H1 (cell line): Measurements from ENCODE around the gene RGS17. TPM values are rescaled to one million over a fixed set of nuclear protein-coding genes. Genes with fewer than 3 reads are reported as not detected.

Experiments
- ASH2L ChIP-seq: fragments of 200-600, 300-600 bp; sonication (generic); IDR thresholded peaks from one replicate; pipeline ENCODE4 v1.7.1; 2017; ENCODE audit warnings: low read length
- HDAC6 ChIP-seq: IDR thresholded peaks from one replicate; pipeline ENCODE4 v1.7.1; 2012; ENCODE audit warnings: low read depth, mild to moderate bottlenecking, inconsistent platforms, low read length, moderate library complexity
- KDM4A ChIP-seq: IDR thresholded peaks from one replicate; pipeline ENCODE4 v1.7.1; 2012; ENCODE audit warnings: low read depth, mild to moderate bottlenecking, moderate library complexity, low read length, inconsistent platforms; ENCODE audit not compliant: severe bottlenecking
- POLR2AphosphoS5 ChIP-seq: IDR thresholded peaks from 2 replicates; pipeline ENCODE4 v1.6.1; 2011; ENCODE audit warnings: low read depth, low read length
- RBBP5 ChIP-seq: IDR thresholded peaks from 2 replicates; pipeline ENCODE4 v1.7.1; 2012; ENCODE audit warnings: low read depth, mild to moderate bottlenecking, inconsistent platforms, low read length, moderate library complexity, borderline replicate concordance
- polyA plus RNA-seq, 7 experiments: library from polyadenylated mRNA; depleted of rRNA in 3 of 7; stranded (reverse) in 5 of 7; unstranded in 2 of 7; fragments of >200 nt in 5 of 7; fragments of 200-250 nt in 2 of 7; gene quantifications; 1 replicate in 5 of 7; 2 replicates in 1 of 7; 4 replicates in 1 of 7; pipeline versions ENCODE4 v1.2.1 to v1.2.3, GENCODE V29; 2011 to 2013; ENCODE audit warnings: missing spikeins in 2 of 7, mixed read lengths in 2 of 7
- total RNA-seq: library from RNA; stranded (reverse); fragmentation: NEBNext Ultra II Directional; extraction: Animal tissue kit (Norgen Biotek cat#: 25700); gene quantifications from 2 replicates; pipeline ENCODE4 v1.2.1, GENCODE V29; 2021
- TF ChIP-seq, protein P1 (sequence below): IDR thresholded peaks from 2 replicates; pipeline ENCODE4 v1.6.1; 2011; ENCODE audit warnings: low read depth, mild to moderate bottlenecking, low read length; ENCODE audit not compliant: insufficient read depth

The RGS17 gene
- total and polyA plus RNA-seq, 2 of the 8 experiments (the other 6 are each of a cell fraction or from before 2014, with no cell fraction given) = 2.0 to 12.2 TPM

DNA sequence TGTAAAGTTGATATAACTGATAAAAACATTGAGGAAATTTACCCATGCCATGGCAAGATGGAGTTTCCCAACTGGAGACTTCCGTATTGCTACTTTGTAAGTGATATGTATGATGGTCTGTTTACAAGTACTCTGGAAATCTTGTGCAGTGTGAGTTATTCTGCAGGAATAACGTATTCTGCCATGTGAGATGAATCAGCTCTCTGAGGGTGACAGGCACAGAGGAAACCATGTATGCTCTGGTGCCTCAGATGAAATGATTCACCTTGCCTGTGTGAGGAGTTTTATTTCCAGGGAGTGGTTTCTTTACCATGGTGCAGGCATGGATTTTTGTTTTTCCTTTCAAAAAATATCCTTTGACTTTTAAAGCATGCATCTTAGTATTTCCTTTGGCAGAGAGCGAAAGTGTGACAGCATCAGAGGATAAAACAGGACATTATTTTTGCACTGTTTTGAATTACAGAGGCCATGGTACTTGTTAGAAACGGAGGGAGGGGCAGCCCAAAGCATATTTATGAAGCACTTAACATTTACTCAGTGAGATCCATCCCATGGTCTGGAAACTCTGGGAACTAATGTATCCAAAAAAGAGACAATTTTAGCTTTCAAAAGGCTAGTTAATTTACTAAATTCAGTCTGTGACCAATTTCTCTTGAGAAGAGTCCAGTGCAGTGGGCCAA, 92.6 kb downstream of the RGS17 start (continued):
- TF ChIP-seq POLR2AphosphoS5 = no peak
- TF ChIP-seq RBBP5 = no peak
- no peak for TF ChIP-seq ASH2L
- TF ChIP-seq HDAC6 = no peak
- TF ChIP-seq KDM4A = no peak
- TF ChIP-seq, protein P1, sequence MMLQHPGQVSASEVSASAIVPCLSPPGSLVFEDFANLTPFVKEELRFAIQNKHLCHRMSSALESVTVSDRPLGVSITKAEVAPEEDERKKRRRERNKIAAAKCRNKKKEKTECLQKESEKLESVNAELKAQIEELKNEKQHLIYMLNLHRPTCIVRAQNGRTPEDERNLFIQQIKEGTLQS = no peak
